ENCODE data around the gene ZNF506. TPM values are rescaled to one million over a fixed set of nuclear protein-coding genes. Genes with fewer than 3 reads are reported as not detected.

Gene ZNF506
- total RNA-seq, 3 donors from 2014 or later = 18.4 to 31.7 (median 25.7) TPM

DNA sequence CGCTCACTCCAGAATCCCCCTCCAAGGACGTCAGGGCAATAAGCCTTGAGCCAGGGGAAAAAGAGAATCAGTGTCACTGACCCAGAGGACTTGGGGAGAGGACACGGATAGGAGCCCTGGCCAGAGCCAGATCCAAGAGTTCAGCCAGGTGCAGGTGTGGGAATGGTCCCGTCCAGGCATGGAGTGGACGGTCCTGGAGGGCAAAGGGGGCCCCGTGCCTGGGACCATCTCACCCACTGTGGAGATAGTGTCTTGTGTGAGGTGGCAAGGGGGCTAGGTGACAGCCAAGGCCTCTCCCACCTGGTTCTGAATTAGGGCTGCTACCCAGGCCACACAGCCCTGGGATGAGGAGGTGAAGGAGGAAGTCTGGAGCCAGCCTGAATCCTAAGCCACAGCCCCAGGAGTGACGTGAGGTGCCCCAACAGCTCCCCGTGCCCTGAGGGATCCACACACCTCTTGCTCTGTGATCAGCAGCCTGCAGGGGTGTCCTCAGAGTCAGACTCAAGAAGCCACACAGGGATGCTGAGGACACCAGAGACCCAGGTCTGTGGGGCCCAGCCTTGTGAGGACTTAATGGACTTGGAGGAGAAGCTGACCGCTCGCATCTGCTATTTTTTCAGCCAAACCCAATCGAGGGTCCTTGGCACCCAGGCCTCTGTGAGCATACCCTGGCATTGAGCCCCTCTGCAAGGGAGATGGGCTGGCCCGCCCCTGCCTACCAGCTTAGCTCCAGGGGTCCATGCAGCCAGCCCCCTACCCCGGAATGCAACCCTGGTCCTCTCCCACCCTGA lies 72.2 kb downstream of the ZNF506 start:
- no peak for TF ChIP-seq CTCF (IDR thresholded peaks at IDR 0.05)
- ATAC-seq (no peak), DNase-seq (no peak)
- no peaks in the 10 kb centered on the region for H3K4me1 ChIP-seq (ENCODE audit: low read depth)
- no peaks in the 10 kb centered on the region for H3K9me3 ChIP-seq
- no peak overlapping the region for H3K4me3 ChIP-seq
- H3K36me3 ChIP-seq (ENCODE audit: low read depth) = no peaks in the 10 kb centered on the region
- intact Hi-C loops (cut with DNase I, micrococcal nuclease) = no loop called here

DNA sequence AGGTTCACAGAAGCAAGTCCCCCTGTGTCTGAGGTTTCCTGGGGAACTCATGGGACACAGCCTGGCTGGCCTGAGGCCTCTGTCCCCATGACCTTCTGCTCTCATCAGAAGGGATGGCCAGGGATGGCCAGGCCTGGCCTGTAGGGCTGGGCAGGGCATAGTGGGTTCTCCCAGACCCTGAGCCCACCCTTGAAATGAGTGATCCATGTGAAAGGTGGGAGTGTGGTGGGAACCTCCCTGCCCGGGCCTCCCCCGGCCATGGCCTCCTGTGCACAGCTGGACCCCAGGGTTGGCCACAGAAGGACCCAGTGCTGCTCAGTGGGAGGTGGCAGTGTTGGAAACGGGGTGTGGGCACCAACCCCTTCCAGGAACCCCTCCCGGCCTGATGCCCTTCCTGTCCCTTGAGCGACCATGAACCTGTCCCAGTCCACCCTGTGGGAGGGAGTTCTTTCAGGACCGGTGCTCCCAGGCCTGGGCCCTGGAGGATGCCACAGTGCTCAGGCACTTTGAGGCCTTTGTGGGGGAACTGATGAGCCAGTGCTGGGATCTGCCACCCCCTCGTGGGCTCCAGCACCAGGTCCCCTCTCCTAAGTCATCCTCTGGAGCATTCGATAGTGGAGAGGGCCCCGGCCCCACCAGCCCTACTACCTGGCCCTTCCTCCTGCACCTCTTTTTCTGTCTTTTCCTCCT lies 73.2 kb downstream of the ZNF506 start:
- Histone ChIP-seq H3K36me3 (ENCODE audit: low read depth) (no peaks in the 10 kb centered on the region), H3K4me1 (ENCODE audit: low read depth) (no peaks in the 10 kb centered on the region), H3K9me3 (no peaks in the 10 kb centered on the region), H3K4me3 (no peak overlapping the region)
- no peak for ATAC-seq
- DNase-seq = no peak
- TF ChIP-seq CTCF (IDR thresholded peaks at IDR 0.05) = no peak
- intact Hi-C loops (cut with DNase I, micrococcal nuclease) = no loop called here

DNA sequence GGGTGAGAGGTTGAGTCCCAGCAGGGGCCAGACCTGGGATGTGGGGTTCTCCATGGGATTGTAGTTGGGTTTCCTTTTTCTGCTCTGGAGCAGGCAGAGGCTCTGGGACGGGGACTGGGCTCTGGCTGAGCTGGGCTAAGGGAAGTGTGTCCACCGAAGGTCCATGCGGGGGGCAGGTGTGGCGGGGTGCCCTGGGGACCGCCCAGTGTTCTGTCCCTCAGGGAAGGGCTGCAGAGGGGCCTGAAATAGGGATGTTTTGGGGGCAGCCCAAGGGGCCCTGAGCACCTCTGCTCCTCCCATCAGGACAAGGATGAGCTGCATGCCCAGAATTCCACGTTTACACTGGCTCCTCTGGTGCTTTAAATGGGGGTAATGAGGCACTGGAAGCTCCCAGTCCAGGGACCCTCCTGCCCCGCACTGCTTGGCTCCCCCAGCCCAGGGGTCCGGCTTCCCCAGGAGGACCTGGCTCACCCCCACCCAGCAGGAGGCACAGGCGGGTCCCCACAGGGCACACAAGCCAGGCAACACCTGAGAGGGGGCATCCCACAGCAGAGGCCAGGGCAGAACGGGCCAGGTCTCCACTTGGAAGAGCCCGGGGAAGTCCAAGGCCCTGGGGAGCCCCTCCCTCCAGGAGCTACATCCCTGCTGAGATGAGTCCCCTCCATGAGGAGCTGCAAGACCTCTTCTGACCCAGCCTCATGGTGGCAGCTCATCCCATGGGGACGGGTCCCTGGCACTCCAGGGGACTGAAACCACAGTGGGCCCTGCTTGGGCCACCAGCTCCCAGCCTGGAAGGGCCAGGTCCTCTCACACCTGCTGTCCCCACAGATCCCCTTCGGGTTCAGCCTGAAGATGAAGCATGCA lies 74.0 kb downstream of the ZNF506 start:
- H3K36me3 ChIP-seq (ENCODE audit: low read depth) = no peaks in the 10 kb centered on the region
- ATAC-seq (no peak), DNase-seq (no peak)
- intact Hi-C loops (cut with DNase I, micrococcal nuclease) = no loop called here
- no peaks in the 10 kb centered on the region for H3K4me1 ChIP-seq (ENCODE audit: low read depth)
- no peak overlapping the region for H3K4me3 ChIP-seq
- no peaks in the 10 kb centered on the region for H3K9me3 ChIP-seq
- no peak for TF ChIP-seq CTCF (IDR thresholded peaks at IDR 0.05)

DNA sequence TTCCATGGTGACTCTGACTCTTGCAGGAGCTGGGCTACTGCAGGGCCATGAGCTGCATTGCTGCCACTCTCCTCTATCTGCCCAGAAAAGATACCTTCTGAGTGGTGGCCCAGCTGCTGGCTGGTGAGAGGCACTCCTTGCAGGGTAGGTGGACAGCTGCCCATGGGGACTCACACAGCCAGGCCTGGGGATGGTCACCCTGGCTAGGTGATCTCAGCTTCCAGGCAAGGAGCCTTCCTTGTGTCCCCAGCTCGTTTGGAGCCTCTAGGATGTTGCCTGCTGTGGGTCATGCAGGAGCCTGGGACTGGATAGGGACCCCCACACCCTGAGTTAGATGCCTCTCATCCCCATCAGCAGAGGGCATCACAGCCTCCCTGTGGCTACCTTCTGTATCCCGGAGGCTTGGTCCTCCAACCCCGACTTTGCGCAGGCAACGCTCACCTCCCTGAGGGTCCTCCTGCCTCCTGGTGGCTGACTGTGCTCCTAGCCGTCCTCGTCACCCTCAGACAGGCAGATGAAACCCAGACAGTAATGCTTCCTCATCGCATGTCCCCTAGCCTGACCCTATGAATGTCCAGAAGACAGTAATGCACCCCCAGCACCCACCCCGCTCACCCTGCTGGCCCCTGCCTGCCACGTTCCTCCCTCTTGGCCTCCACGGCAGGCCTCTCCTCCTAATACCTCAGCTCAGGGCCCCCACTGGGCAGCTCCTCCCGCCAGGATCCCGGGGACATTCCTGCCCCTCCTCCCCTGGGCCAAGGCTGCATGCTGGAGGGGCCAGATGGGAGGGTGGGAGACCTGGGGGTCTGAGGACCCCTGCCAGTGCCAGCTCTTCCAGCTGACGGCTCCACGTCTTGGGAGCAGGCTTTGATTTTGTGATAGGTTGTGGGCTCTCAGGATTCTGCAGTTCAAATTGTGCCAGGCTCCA lies 75.0 kb downstream of the ZNF506 start:
- intact Hi-C loops (cut with DNase I, micrococcal nuclease) = no loop called here
- H3K36me3 ChIP-seq (ENCODE audit: low read depth) = no peaks in the 10 kb centered on the region
- TF ChIP-seq CTCF (IDR thresholded peaks at IDR 0.05) = no peak
- no peak for DNase-seq
- H3K4me3 ChIP-seq = no peak overlapping the region
- no peaks in the 10 kb centered on the region for H3K4me1 ChIP-seq (ENCODE audit: low read depth)
- no peaks in the 10 kb centered on the region for H3K9me3 ChIP-seq
- ATAC-seq = no peak
